ENCODE measurements around the gene RANBP17.

Gene RANBP17

GRCh38 chr5:171189442-171189841, 327.6 kb downstream of the RANBP17 start:
- H3K9me3 ChIP-seq (ENCODE audit: severe bottlenecking) = no peaks in the 10 kb centered on the region
- no peak for ATAC-seq (ENCODE audit: low read depth)
- H3K4me3 ChIP-seq (ENCODE audit: severe bottlenecking) = no peak overlapping the region
- no peaks in the 10 kb centered on the region for H3K27me3 ChIP-seq (ENCODE audit: insufficient read depth, poor library complexity, severe bottlenecking)
- no peak for DNase-seq (ENCODE audit: low spot score)
- H3K4me1 ChIP-seq (ENCODE audit: insufficient read depth, poor library complexity, severe bottlenecking) = no peaks in the 10 kb centered on the region
- TF ChIP-seq, protein P1, sequence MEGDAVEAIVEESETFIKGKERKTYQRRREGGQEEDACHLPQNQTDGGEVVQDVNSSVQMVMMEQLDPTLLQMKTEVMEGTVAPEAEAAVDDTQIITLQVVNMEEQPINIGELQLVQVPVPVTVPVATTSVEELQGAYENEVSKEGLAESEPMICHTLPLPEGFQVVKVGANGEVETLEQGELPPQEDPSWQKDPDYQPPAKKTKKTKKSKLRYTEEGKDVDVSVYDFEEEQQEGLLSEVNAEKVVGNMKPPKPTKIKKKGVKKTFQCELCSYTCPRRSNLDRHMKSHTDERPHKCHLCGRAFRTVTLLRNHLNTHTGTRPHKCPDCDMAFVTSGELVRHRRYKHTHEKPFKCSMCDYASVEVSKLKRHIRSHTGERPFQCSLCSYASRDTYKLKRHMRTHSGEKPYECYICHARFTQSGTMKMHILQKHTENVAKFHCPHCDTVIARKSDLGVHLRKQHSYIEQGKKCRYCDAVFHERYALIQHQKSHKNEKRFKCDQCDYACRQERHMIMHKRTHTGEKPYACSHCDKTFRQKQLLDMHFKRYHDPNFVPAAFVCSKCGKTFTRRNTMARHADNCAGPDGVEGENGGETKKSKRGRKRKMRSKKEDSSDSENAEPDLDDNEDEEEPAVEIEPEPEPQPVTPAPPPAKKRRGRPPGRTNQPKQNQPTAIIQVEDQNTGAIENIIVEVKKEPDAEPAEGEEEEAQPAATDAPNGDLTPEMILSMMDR (IDR thresholded peaks at IDR 0.05; ENCODE audit: poor library complexity, severe bottlenecking) = no peak
- no peaks in the 10 kb centered on the region for H3K36me3 ChIP-seq (ENCODE audit: low read depth)
- no peak overlapping the region for H3K27ac ChIP-seq (ENCODE audit: poor library complexity, severe bottlenecking)

DNA sequence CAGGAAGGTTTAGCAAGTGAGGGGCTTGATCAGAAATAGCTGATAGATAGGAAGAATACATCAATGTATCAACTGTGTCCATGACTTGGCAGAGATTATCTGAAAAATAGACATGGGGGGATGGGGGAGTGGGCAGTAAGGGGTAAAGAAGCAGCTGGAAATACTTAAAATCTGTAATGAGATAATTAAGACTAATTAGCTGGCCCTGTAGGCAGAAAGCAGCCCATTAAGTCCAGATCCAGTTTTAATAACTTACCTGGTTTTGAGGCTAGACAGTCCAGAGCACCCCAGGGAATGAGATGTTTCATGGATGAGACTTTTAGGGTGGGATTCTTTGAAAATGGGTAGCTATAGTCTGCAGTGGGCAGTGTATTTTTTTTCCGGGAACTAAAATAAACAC, 330.3 kb downstream of the RANBP17 start:
- Histone ChIP-seq H3K4me1 (ENCODE audit: insufficient read depth, poor library complexity, severe bottlenecking) (no peaks in the 10 kb centered on the region), H3K36me3 (ENCODE audit: low read depth) (no peaks in the 10 kb centered on the region), H3K9me3 (ENCODE audit: severe bottlenecking) (no peaks in the 10 kb centered on the region), H3K27me3 (ENCODE audit: insufficient read depth, poor library complexity, severe bottlenecking) (no peaks in the 10 kb centered on the region), H3K27ac (ENCODE audit: poor library complexity, severe bottlenecking) (no peak overlapping the region), H3K4me3 (ENCODE audit: severe bottlenecking) (no peak overlapping the region)
- ATAC-seq (ENCODE audit: low read depth) (no peak), DNase-seq (ENCODE audit: low spot score) (no peak)
- TF ChIP-seq, protein P1 (IDR thresholded peaks at IDR 0.05; ENCODE audit: poor library complexity, severe bottlenecking) = no peak

GRCh38 chr5:171201310-171201709, 339.5 kb downstream of the RANBP17 start:
- ATAC-seq (ENCODE audit: low read depth) = no peak
- TF ChIP-seq, protein P1 (IDR thresholded peaks at IDR 0.05; ENCODE audit: poor library complexity, severe bottlenecking) = no peak
- Histone ChIP-seq H3K27ac (ENCODE audit: poor library complexity, severe bottlenecking) (no peak overlapping the region), H3K4me3 (ENCODE audit: severe bottlenecking) (no peak overlapping the region), H3K27me3 (ENCODE audit: insufficient read depth, poor library complexity, severe bottlenecking) (no peaks in the 10 kb centered on the region), H3K9me3 (ENCODE audit: severe bottlenecking) (no peaks in the 10 kb centered on the region), H3K36me3 (ENCODE audit: low read depth) (no peaks in the 10 kb centered on the region), H3K4me1 (ENCODE audit: insufficient read depth, poor library complexity, severe bottlenecking) (no peaks in the 10 kb centered on the region)
- no peak for DNase-seq (ENCODE audit: low spot score)

- Histone ChIP-seq H3K27me3 (ENCODE audit: insufficient read depth, poor library complexity, severe bottlenecking) (no peaks in the 10 kb centered on the region), H3K36me3 (ENCODE audit: low read depth) (no peaks in the 10 kb centered on the region), H3K4me3 (ENCODE audit: severe bottlenecking) (no peak overlapping the region), H3K27ac (ENCODE audit: poor library complexity, severe bottlenecking) (no peak overlapping the region), H3K9me3 (ENCODE audit: severe bottlenecking) (no peaks in the 10 kb centered on the region), H3K4me1 (ENCODE audit: insufficient read depth, poor library complexity, severe bottlenecking) (no peaks in the 10 kb centered on the region)
- no peak for ATAC-seq (ENCODE audit: low read depth)
- TF ChIP-seq, protein P1 (IDR thresholded peaks at IDR 0.05; ENCODE audit: poor library complexity, severe bottlenecking) = no peak
- DNase-seq (ENCODE audit: low spot score) = no peak
Observed at GRCh38 chr5:171205375-171205774, 343.6 kb downstream of the RANBP17 start.

DNA sequence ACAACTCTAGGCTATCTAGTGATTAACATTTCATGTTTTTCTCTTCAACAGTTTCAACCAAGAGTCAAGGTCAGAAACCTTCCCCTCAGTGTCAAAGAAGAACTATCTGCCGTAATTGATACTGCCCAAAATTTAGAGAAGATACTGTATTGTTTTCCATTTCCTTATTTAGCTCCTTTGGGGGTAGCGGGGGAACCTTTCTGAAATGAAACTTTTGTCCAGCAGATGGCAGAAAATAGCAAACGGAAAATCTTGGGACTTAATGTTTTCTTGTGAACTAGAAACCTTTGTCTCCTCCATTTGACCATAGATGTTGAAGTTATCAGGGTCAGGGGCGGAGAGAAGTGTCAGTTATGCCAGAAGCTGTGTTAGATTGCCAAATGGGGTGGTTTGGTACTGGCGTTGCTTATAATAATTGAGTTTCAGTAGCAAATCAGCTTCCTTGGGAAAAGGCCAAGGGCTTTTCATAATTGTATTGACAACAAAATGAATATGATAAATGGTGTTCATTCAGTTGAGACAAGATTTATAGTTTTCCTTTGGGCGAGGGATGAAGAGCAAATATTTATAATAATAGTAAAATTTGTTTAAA, 345.5 kb downstream of the RANBP17 start:
- DNase-seq (ENCODE audit: low spot score) = no peak
- Histone ChIP-seq H3K36me3 (ENCODE audit: low read depth) (no peaks in the 10 kb centered on the region), H3K4me1 (ENCODE audit: insufficient read depth, poor library complexity, severe bottlenecking) (no peaks in the 10 kb centered on the region), H3K27ac (ENCODE audit: poor library complexity, severe bottlenecking) (no peak overlapping the region), H3K27me3 (ENCODE audit: insufficient read depth, poor library complexity, severe bottlenecking) (no peaks in the 10 kb centered on the region), H3K9me3 (ENCODE audit: severe bottlenecking) (no peaks in the 10 kb centered on the region), H3K4me3 (ENCODE audit: severe bottlenecking) (no peak overlapping the region)
- TF ChIP-seq, protein P1 (IDR thresholded peaks at IDR 0.05; ENCODE audit: poor library complexity, severe bottlenecking) = peak; percentile 92
- ATAC-seq (ENCODE audit: low read depth) = peak; percentile 54; the same call in 1 of the 3 replicates

Data from RWPE2 (cell line).